ENCODE data around the gene BCR.
"Not testable (repeated sequence)": the region's sequence is repeated elsewhere in the genome, so short reads cannot be mapped to it uniquely, and the experiment has no call there.

Gene BCR

GRCh38 chr22:23367196-23367595 is 186.9 kb downstream of the BCR start:
- ATAC-seq (replicated peaks); H3K4me1 Mint-ChIP-seq; H3K27ac Mint-ChIP-seq; H3K4me3 Mint-ChIP-seq; H3K36me3 Mint-ChIP-seq; DNase-seq; H3K9me3 Mint-ChIP-seq: not testable (repeated sequence)
- peaks cover 20 to 22% of the 10 kb centered on the region in 2 donors for H3K27me3 Mint-ChIP-seq

All from stimulated activated naive B cell treated with anti-CD40 and anti-IgM and Interleukin-4, amounts not matched to agents 10 μg/mL and 1 μg/mL and 100 μg/mL, for 72 hours (primary cell).